Mesenchymal stem cell (in vitro differentiated cells and primary cell): ENCODE data around the gene ANOS1.

Experiments used
- DNase-seq: peaks from one replicate; pipeline ENCODE4 v3.0.0-alpha.2; 2013
- H2AFZ ChIP-seq: one replicate; pipeline ENCODE4 v1.6.1; 2013; ENCODE audit warnings: low read depth, mild to moderate bottlenecking, control low read depth, inconsistent platforms, low read length, moderate library complexity
- H2AK5ac ChIP-seq: 2 replicates; pipeline ENCODE4 v1.6.1; 2013; ENCODE audit warnings: low read length, moderate library complexity, mild to moderate bottlenecking, inconsistent platforms; ENCODE audit not compliant: severe bottlenecking
- H2BK120ac ChIP-seq: one replicate; pipeline ENCODE4 v1.6.1; 2013; ENCODE audit warnings: low read depth, mild to moderate bottlenecking, inconsistent platforms, low read length, moderate library complexity
- H2BK12ac ChIP-seq, 2 experiments: one replicate each; pipeline ENCODE4 v1.6.1; 2013; ENCODE audit warnings: inconsistent platforms in 2 of 2, low read length in 2 of 2, mild to moderate bottlenecking in 2 of 2, moderate library complexity in 2 of 2, control low read depth in 1 of 2
- H2BK15ac ChIP-seq: one replicate; pipeline ENCODE4 v1.6.1; 2013; ENCODE audit warnings: mild to moderate bottlenecking, low read depth, inconsistent platforms; ENCODE audit not compliant: poor library complexity, severe bottlenecking
- H2BK5ac ChIP-seq: 2 replicates; pipeline ENCODE4 v1.6.1; 2013; ENCODE audit warnings: low read depth, mild to moderate bottlenecking, low read length, control low read depth, inconsistent platforms; ENCODE audit not compliant: poor library complexity, severe bottlenecking
- H3K14ac ChIP-seq, 2 experiments: one replicate each; pipeline ENCODE4 v1.6.1; 2013; ENCODE audit warnings: inconsistent platforms in 2 of 2, low read length in 2 of 2, control low read depth in 1 of 2, mild to moderate bottlenecking in 1 of 2, moderate library complexity in 1 of 2
- H3K18ac ChIP-seq, 2 experiments: one replicate each; pipeline ENCODE4 v1.6.1; 2013; ENCODE audit warnings: inconsistent platforms in 2 of 2, low read length in 2 of 2, control low read depth in 1 of 2, low read depth in 1 of 2, mild to moderate bottlenecking in 1 of 2
- H3K23ac ChIP-seq, 2 experiments: one replicate each; pipeline ENCODE4 v1.6.1; 2013; ENCODE audit warnings: inconsistent platforms in 2 of 2, low read length in 2 of 2, mild to moderate bottlenecking in 2 of 2, moderate library complexity in 2 of 2, control low read depth in 1 of 2
- H3K27ac ChIP-seq: 2 replicates; pipeline ENCODE4 v1.5.1; 2013; ENCODE audit warnings: mild to moderate bottlenecking, moderate library complexity, low read length, control low read depth, inconsistent platforms; ENCODE audit not compliant: poor library complexity, severe bottlenecking
- H3K27me3 ChIP-seq, 2 experiments: 2 replicates each; pipeline versions ENCODE4 v1.6.1 to v1.7.0; 2013; ENCODE audit warnings: low read length in 2 of 2, mild to moderate bottlenecking in 2 of 2, moderate library complexity in 2 of 2, control low read depth in 1 of 2, inconsistent platforms in 1 of 2; ENCODE audit not compliant: control insufficient read depth in 1 of 2, insufficient read depth in 1 of 2
- H3K36me3 ChIP-seq, 2 experiments: 2 replicates each; pipeline versions ENCODE4 v1.6.1 to v1.7.0; 2013; ENCODE audit warnings: low read length in 2 of 2, control low read depth in 1 of 2, inconsistent platforms in 1 of 2, low read depth in 1 of 2, mild to moderate bottlenecking in 1 of 2; ENCODE audit not compliant: insufficient read depth in 2 of 2, control insufficient read depth in 1 of 2
- H3K4ac ChIP-seq, 2 experiments: one replicate each; pipeline ENCODE4 v1.6.1; 2013; ENCODE audit warnings: inconsistent platforms in 2 of 2, low read length in 2 of 2, mild to moderate bottlenecking in 2 of 2, moderate library complexity in 2 of 2, control low read depth in 1 of 2, low read depth in 1 of 2
- H3K4me1 ChIP-seq: 2 replicates; pipeline ENCODE4 v1.6.1; 2013; ENCODE audit warnings: low read depth, low read length, control low read depth; ENCODE audit not compliant: control insufficient read depth, insufficient read depth
- H3K4me2 ChIP-seq: 2 replicates; pipeline ENCODE4 v1.6.1; 2013; ENCODE audit warnings: low read length, mild to moderate bottlenecking, inconsistent platforms; ENCODE audit not compliant: poor library complexity, severe bottlenecking
- H3K4me3 ChIP-seq, 2 experiments: 2 replicates each; pipeline versions ENCODE4 v1.5.1 to v1.7.0; 2013; ENCODE audit warnings: low read length in 2 of 2, mild to moderate bottlenecking in 2 of 2, control low read depth in 1 of 2, low read depth in 1 of 2; ENCODE audit not compliant: insufficient read depth in 1 of 2
- H3K79me1 ChIP-seq: replicated peaks from 2 replicates; pipeline ENCODE4 v1.6.1; 2013; ENCODE audit warnings: mild to moderate bottlenecking, control low read depth, low read length, inconsistent platforms; ENCODE audit not compliant: poor library complexity, severe bottlenecking
- H3K9ac ChIP-seq: 2 replicates; pipeline ENCODE4 v1.7.0; 2013; ENCODE audit warnings: mild to moderate bottlenecking, low read length, moderate library complexity
- H3K9me3 ChIP-seq: 2 replicates; pipeline ENCODE4 v1.7.0; 2013; ENCODE audit warnings: mild to moderate bottlenecking, low read length; ENCODE audit not compliant: control insufficient read depth
- H4K8ac ChIP-seq: one replicate; pipeline ENCODE4 v1.6.1; 2013; ENCODE audit warnings: inconsistent platforms, mild to moderate bottlenecking, low read length, moderate library complexity
- H4K91ac ChIP-seq: one replicate; pipeline ENCODE4 v1.6.1; 2013; ENCODE audit warnings: mild to moderate bottlenecking, low read length, inconsistent platforms
- WGBS: methylation state at CpG from one replicate; pipeline ENCODE4 v1.1.7; 2013; ENCODE audit warnings: mixed read lengths; 5-methylcytosine and 5-hydroxymethylcytosine counted together

ANOS1 gene

DNA sequence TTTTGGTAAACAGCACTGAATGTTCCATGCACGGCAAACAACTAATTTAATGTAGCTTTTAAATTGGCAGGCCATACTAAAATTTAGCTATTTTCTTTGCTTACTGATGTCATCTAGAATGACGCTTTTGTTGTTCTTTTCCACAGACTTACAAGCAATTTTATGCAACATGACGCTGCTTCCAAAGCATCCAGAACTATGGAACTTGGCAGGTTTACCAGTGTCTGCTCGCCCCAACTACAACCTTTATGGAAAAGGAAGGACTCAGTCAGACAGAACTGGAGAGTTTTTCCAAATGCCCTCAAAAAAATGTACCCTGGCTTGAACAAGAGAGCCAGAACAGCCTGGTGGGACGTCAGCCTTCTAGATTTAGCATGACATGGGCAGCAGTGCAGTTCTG is 58.7 kb downstream of the ANOS1 start:
- Histone ChIP-seq H3K9ac (no peak overlapping the region), H3K23ac (no peak overlapping the region)
- 82% methylated on average over 5 of the region's 5 CpGs for WGBS

GRCh38 chrX:8672176-8672575 is 59.8 kb downstream of the ANOS1 start:
- no peak overlapping the region for H2BK120ac ChIP-seq
- no peaks in the 10 kb centered on the region for H3K9me3 ChIP-seq
- H3K79me1 ChIP-seq = no peaks in the 10 kb centered on the region
- H3K4me2 ChIP-seq = no peak overlapping the region
- WGBS = 80% methylated on average over 2 of the region's 2 CpGs
- no peak overlapping the region for H3K4me3 ChIP-seq
- H3K27ac ChIP-seq = no peak overlapping the region
- no peaks in the 10 kb centered on the region for H3K27me3 ChIP-seq
- no peaks in the 10 kb centered on the region for H3K4me1 ChIP-seq
- no peak overlapping the region for H3K9ac ChIP-seq
- H3K14ac ChIP-seq = no peak overlapping the region
- no peaks in the 10 kb centered on the region for H3K36me3 ChIP-seq
- H3K18ac ChIP-seq = no peak overlapping the region
- no peak overlapping the region for H3K23ac ChIP-seq
- no peak overlapping the region for H4K8ac ChIP-seq
- H3K4ac ChIP-seq = no peak overlapping the region
- H4K91ac ChIP-seq = no peak overlapping the region
- H2AFZ ChIP-seq = no peak overlapping the region
- H2BK5ac ChIP-seq = no peak overlapping the region
- H2AK5ac ChIP-seq = no peak overlapping the region
- H2BK12ac ChIP-seq = no peak overlapping the region
- no peak overlapping the region for H2BK15ac ChIP-seq
- no peak for DNase-seq

More for the DNA sequence above, 58.7 kb downstream of the ANOS1 start:
- no peaks in the 10 kb centered on the region for H3K4me1 ChIP-seq
- H3K9me3 ChIP-seq = no peaks in the 10 kb centered on the region
- H4K8ac ChIP-seq = no peak overlapping the region
- H2BK12ac ChIP-seq = no peak overlapping the region
- no peak overlapping the region for H3K4ac ChIP-seq
- no peak overlapping the region for H3K14ac ChIP-seq
- no peak overlapping the region for H3K27ac ChIP-seq
- H2BK5ac ChIP-seq = no peak overlapping the region
- no peak overlapping the region for H3K18ac ChIP-seq
- H2BK120ac ChIP-seq = no peak overlapping the region
- H3K27me3 ChIP-seq = no peaks in the 10 kb centered on the region
- no peak overlapping the region for H2AFZ ChIP-seq
- H2AK5ac ChIP-seq = no peak overlapping the region
- H3K36me3 ChIP-seq = no peaks in the 10 kb centered on the region
- H3K79me1 ChIP-seq = no peaks in the 10 kb centered on the region
- H2BK15ac ChIP-seq = no peak overlapping the region
- no peak overlapping the region for H3K4me2 ChIP-seq
- no peak for DNase-seq
- H4K91ac ChIP-seq = no peak overlapping the region
- no peak overlapping the region for H3K4me3 ChIP-seq

DNA sequence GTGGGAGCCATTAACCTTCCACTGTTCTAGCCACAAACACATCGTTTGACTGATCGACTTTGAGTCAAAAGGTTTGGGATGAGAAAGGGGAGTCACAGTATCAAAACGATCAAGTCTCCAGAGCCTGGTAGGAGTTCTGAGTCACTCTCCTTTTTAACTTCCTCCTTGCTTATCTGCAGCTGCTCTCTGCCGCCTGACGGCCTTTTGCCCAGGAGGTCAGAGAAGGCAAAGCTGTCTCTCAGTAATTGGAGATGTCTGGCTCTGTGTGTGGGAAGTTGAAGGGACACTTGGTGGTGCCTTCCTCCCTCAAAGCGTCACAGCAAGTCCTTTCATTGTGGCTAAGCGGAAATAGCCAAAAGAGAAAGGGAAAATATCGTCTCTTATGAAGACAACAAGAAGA is 63.1 kb downstream of the ANOS1 start:
- H2BK5ac ChIP-seq = no peak overlapping the region
- no peak overlapping the region for H3K4ac ChIP-seq
- H3K4me2 ChIP-seq = no peak overlapping the region
- H3K14ac ChIP-seq = no peak overlapping the region
- H4K91ac ChIP-seq = no peak overlapping the region
- no peak overlapping the region for H3K4me3 ChIP-seq
- no peak for DNase-seq
- H2BK15ac ChIP-seq = no peak overlapping the region
- H2AK5ac ChIP-seq = no peak overlapping the region
- no peaks in the 10 kb centered on the region for H3K4me1 ChIP-seq
- peaks cover 2% of the 10 kb centered on the region for H3K9me3 ChIP-seq
- no peaks in the 10 kb centered on the region for H3K79me1 ChIP-seq
- H3K9ac ChIP-seq = no peak overlapping the region
- no peak overlapping the region for H3K18ac ChIP-seq
- no peaks in the 10 kb centered on the region for H3K36me3 ChIP-seq
- WGBS = 15% methylated on average over 5 of the region's 8 CpGs
- no peaks in the 10 kb centered on the region for H3K27me3 ChIP-seq
- no peak overlapping the region for H2BK12ac ChIP-seq
- H3K23ac ChIP-seq = no peak overlapping the region
- no peak overlapping the region for H3K27ac ChIP-seq
- H2BK120ac ChIP-seq = no peak overlapping the region
- no peak overlapping the region for H4K8ac ChIP-seq
- H2AFZ ChIP-seq = no peak overlapping the region

GRCh38 chrX:8663325-8663724 is 68.6 kb downstream of the ANOS1 start:
- H3K4ac ChIP-seq = no peak overlapping the region
- no peak overlapping the region for H4K91ac ChIP-seq
- no peak overlapping the region for H2BK12ac ChIP-seq
- no peak overlapping the region for H3K4me2 ChIP-seq
- H3K18ac ChIP-seq = no peak overlapping the region
- no peak overlapping the region for H2BK120ac ChIP-seq
- H3K4me3 ChIP-seq = no peak overlapping the region
- H3K9me3 ChIP-seq = peaks cover 2% of the 10 kb centered on the region
- H4K8ac ChIP-seq = no peak overlapping the region
- no peak overlapping the region for H3K9ac ChIP-seq
- H3K27ac ChIP-seq = no peak overlapping the region
- H2BK5ac ChIP-seq = no peak overlapping the region
- DNase-seq = no peak
- no peak overlapping the region for H2AFZ ChIP-seq
- H2AK5ac ChIP-seq = no peak overlapping the region
- no peaks in the 10 kb centered on the region for H3K27me3 ChIP-seq
- no peak overlapping the region for H3K14ac ChIP-seq
- no peaks in the 10 kb centered on the region for H3K4me1 ChIP-seq
- no peaks in the 10 kb centered on the region for H3K36me3 ChIP-seq
- 20% methylated on average over 1 of the region's 1 CpG for WGBS
- no peaks in the 10 kb centered on the region for H3K79me1 ChIP-seq
- H3K23ac ChIP-seq = no peak overlapping the region
- no peak overlapping the region for H2BK15ac ChIP-seq
